ENCODE data around the gene ACLY. TPM values are rescaled to one million over a fixed set of nuclear protein-coding genes. Genes with fewer than 3 reads are reported as not detected.

ACLY gene
- total and polyA plus RNA-seq, 2 of the 13 experiments (the other 11 are each of a cell fraction or from before 2014, with no cell fraction given) = 111 to 218 TPM

DNA sequence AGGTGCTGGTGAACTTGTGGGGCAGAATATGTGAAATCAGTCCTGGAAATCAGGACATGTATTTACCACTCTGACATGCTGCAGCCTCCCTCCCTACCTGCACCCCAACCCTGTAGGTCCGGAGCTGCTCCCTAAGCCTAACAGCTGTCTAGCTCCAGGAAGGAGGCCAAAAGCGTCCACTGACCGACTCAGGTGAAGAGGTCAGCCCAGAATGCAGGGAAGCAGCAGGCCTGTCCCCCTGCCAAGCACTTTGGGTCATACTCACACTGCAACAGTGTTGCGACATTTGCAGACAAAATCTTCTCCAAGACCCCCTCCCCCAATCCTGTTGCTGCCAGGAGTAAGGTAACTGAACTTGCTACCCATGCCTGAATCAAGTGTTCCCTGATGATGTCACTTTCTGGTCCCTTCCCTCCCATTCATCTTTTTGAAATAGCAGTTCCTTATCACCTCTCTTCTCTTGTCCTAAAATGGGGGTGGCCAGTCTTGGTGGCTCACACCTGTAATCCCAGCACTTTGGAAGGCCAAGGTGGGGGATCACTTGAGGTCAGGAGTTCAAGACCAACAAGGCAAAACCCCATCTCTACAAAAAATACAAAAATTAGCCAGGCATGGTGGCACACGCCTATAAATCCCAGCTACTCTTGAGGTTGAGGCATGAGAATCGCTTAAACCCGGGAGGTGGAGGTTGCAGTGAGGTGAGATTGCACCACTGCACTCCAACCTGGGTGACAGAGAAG, 1.3 kb upstream of the ACLY start (continued):
- TF ChIP-seq, protein P1, sequence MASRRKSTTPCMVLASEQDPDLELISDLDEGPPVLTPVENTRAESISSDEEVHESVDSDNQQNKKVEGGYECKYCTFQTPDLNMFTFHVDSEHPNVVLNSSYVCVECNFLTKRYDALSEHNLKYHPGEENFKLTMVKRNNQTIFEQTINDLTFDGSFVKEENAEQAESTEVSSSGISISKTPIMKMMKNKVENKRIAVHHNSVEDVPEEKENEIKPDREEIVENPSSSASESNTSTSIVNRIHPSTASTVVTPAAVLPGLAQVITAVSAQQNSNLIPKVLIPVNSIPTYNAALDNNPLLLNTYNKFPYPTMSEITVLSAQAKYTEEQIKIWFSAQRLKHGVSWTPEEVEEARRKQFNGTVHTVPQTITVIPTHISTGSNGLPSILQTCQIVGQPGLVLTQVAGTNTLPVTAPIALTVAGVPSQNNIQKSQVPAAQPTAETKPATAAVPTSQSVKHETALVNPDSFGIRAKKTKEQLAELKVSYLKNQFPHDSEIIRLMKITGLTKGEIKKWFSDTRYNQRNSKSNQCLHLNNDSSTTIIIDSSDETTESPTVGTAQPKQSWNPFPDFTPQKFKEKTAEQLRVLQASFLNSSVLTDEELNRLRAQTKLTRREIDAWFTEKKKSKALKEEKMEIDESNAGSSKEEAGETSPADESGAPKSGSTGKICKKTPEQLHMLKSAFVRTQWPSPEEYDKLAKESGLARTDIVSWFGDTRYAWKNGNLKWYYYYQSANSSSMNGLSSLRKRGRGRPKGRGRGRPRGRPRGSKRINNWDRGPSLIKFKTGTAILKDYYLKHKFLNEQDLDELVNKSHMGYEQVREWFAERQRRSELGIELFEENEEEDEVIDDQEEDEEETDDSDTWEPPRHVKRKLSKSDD (CRISPR knock-in tag; IDR thresholded peaks at IDR 0.05; ENCODE audit: low read depth) = no peak
- TF ChIP-seq HOXD1 (CRISPR knock-in tag; IDR thresholded peaks at IDR 0.05) (no peak), SMAD9 (CRISPR knock-in tag; IDR thresholded peaks at IDR 0.05) (no peak), ZNF430 (CRISPR knock-in tag; IDR thresholded peaks at IDR 0.05) (no peak), ZNF761 (CRISPR knock-in tag; conservative IDR thresholded peaks at IDR 0.05) (no peak), ELF4 (CRISPR knock-in tag; IDR thresholded peaks at IDR 0.05; ENCODE audit: borderline replicate concordance) (no peak), PHF21A (CRISPR knock-in tag; IDR thresholded peaks at IDR 0.05) (0 out of 2 replicates have a peak, but pooled peaks have one; percentile 23), ZNF337 (CRISPR knock-in tag; IDR thresholded peaks at IDR 0.05; ENCODE audit: borderline replicate concordance, low read depth) (no peak), KDM2A (CRISPR knock-in tag; IDR thresholded peaks at IDR 0.05; ENCODE audit: borderline replicate concordance, low read depth) (no peak), CBFB (CRISPR knock-in tag; IDR thresholded peaks at IDR 0.05) (no peak), RORA (CRISPR knock-in tag; IDR thresholded peaks at IDR 0.05) (no peak), SMARCC2 (IDR thresholded peaks at IDR 0.05) (no peak)
- TF ChIP-seq, protein P2, sequence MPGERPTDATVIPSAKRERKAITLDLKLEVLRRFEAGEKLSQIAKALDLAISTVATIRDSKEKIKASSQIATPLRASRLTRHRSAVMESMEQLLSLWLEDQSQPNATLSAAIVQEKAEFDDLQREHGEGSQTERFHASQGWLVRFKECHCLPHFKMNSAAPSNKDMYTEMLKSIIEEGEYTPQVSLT (CRISPR knock-in tag; IDR thresholded peaks at IDR 0.05; ENCODE audit: borderline replicate concordance, low read depth) = no peak
- TF ChIP-seq, protein P3, sequence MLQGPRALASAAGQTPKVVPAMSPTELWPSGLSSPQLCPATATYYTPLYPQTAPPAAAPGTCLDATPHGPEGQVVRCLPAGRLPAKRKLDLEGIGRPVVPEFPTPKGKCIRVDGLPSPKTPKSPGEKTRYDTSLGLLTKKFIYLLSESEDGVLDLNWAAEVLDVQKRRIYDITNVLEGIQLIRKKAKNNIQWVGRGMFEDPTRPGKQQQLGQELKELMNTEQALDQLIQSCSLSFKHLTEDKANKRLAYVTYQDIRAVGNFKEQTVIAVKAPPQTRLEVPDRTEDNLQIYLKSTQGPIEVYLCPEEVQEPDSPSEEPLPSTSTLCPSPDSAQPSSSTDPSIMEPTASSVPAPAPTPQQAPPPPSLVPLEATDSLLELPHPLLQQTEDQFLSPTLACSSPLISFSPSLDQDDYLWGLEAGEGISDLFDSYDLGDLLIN (CRISPR knock-in tag; IDR thresholded peaks at IDR 0.05; ENCODE audit: borderline replicate concordance) = no peak
- TF ChIP-seq, protein P4, sequence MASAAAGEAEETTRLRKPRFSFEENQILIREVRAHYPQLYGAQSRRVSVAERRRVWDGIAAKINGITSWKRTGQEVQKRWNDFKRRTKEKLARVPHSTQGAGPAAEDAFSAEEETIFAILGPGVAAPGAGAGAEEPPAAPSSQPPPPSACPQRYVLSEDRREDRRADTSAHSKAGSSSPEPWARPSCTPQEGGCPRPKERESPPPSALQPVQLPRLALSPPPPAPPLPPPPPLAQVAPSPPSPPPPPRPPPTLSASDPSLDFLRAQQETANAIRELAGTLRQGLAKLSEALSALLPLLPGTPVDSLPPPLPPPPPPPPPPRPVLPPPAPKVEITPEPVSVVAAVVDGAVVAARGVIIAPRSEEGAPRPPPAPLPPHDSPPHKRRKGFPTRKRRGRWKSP (CRISPR knock-in tag; IDR thresholded peaks at IDR 0.05) = no peak
- TF ChIP-seq, protein P5, sequence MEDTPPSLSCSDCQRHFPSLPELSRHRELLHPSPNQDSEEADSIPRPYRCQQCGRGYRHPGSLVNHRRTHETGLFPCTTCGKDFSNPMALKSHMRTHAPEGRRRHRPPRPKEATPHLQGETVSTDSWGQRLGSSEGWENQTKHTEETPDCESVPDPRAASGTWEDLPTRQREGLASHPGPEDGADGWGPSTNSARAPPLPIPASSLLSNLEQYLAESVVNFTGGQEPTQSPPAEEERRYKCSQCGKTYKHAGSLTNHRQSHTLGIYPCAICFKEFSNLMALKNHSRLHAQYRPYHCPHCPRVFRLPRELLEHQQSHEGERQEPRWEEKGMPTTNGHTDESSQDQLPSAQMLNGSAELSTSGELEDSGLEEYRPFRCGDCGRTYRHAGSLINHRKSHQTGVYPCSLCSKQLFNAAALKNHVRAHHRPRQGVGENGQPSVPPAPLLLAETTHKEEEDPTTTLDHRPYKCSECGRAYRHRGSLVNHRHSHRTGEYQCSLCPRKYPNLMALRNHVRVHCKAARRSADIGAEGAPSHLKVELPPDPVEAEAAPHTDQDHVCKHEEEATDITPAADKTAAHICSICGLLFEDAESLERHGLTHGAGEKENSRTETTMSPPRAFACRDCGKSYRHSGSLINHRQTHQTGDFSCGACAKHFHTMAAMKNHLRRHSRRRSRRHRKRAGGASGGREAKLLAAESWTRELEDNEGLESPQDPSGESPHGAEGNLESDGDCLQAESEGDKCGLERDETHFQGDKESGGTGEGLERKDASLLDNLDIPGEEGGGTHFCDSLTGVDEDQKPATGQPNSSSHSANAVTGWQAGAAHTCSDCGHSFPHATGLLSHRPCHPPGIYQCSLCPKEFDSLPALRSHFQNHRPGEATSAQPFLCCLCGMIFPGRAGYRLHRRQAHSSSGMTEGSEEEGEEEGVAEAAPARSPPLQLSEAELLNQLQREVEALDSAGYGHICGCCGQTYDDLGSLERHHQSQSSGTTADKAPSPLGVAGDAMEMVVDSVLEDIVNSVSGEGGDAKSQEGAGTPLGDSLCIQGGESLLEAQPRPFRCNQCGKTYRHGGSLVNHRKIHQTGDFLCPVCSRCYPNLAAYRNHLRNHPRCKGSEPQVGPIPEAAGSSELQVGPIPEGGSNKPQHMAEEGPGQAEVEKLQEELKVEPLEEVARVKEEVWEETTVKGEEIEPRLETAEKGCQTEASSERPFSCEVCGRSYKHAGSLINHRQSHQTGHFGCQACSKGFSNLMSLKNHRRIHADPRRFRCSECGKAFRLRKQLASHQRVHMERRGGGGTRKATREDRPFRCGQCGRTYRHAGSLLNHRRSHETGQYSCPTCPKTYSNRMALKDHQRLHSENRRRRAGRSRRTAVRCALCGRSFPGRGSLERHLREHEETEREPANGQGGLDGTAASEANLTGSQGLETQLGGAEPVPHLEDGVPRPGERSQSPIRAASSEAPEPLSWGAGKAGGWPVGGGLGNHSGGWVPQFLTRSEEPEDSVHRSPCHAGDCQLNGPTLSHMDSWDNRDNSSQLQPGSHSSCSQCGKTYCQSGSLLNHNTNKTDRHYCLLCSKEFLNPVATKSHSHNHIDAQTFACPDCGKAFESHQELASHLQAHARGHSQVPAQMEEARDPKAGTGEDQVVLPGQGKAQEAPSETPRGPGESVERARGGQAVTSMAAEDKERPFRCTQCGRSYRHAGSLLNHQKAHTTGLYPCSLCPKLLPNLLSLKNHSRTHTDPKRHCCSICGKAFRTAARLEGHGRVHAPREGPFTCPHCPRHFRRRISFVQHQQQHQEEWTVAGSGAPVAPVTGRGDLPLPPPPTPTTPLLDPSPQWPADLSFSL (CRISPR knock-in tag; IDR thresholded peaks at IDR 0.05) = no peak

All from HepG2 (cell line).